Neural cell (in vitro differentiated cells): ENCODE results near the gene EFCAB11. TPM values are rescaled to one million over a fixed set of nuclear protein-coding genes. Genes with fewer than 3 reads are reported as not detected.
A peak's percentile ranks its signal among the peaks of the same experiment; 100 is the strongest.

Source experiments
- H2AFZ ChIP-seq: fragments of 200-600, 300-800 bp; sonication (generic), shearing (Covaris generic); 2 replicates; pipeline ENCODE4 v1.6.0; 2014; ENCODE audit warnings: low read depth, mild to moderate bottlenecking, antibody characterized with exemption, low read length, moderate library complexity
- H3F3A ChIP-seq: fragments of 200-600 bp; shearing (Covaris generic); 2 replicates; pipeline ENCODE4 v1.6.1; 2016; ENCODE audit warnings: mild to moderate bottlenecking, moderate library complexity, mixed read lengths, antibody characterized with exemption, low read length; ENCODE audit not compliant: insufficient read depth, poor library complexity, severe bottlenecking
- H3K27ac ChIP-seq: fragments of 200-600, 300-800 bp; sonication (generic), shearing (Covaris generic); 2 replicates; pipeline ENCODE4 v1.5.1; 2014; ENCODE audit warnings: mild to moderate bottlenecking, low read length, moderate library complexity
- H3K27me3 ChIP-seq: fragments of 300-800, 200-600 bp; sonication (generic), shearing (Covaris generic); 2 replicates; pipeline ENCODE4 v1.6.0; 2014; ENCODE audit warnings: mild to moderate bottlenecking, low read depth, low read length, moderate library complexity; ENCODE audit not compliant: insufficient read depth
- H3K36me3 ChIP-seq: fragments of 300-800, 200-600 bp; sonication (generic), shearing (Covaris generic); 2 replicates; pipeline ENCODE4 v1.5.1; 2014; ENCODE audit warnings: mild to moderate bottlenecking, antibody characterized with exemption, low read length, moderate library complexity; ENCODE audit not compliant: insufficient read depth
- H3K4me2 ChIP-seq: fragments of 300-800, 200-600 bp; sonication (generic), shearing (Covaris generic); 2 replicates; pipeline ENCODE4 v1.6.0; 2014; ENCODE audit warnings: mild to moderate bottlenecking, low read length
- H3K4me3 ChIP-seq: fragments of 300-800, 200-600 bp; sonication (generic), shearing (Covaris generic); 2 replicates; pipeline ENCODE4 v1.5.1; 2014; ENCODE audit warnings: mild to moderate bottlenecking, low read length, moderate library complexity
- H3K79me2 ChIP-seq: fragments of 200-600 bp; shearing (Covaris generic); replicated peaks from 2 replicates; pipeline ENCODE4 v1.6.0; 2014; ENCODE audit warnings: mild to moderate bottlenecking, low read length, moderate library complexity; ENCODE audit not compliant: insufficient read depth
- H3K9ac ChIP-seq: fragments of 300-800, 200-600 bp; sonication (generic), shearing (Covaris generic); 2 replicates; pipeline ENCODE4 v1.6.1; 2016; ENCODE audit warnings: mild to moderate bottlenecking, low read length, mixed read lengths
- H3K9me2 ChIP-seq: fragments of 200-600 bp; shearing (Covaris generic); 2 replicates; pipeline ENCODE4 v1.6.1; 2016; ENCODE audit warnings: mild to moderate bottlenecking, low read length, mixed read lengths; ENCODE audit not compliant: insufficient read depth
- H3K9me3 ChIP-seq: fragments of 200-600, 300-800 bp; sonication (generic), shearing (Covaris generic); 2 replicates; pipeline ENCODE4 v1.6.1; 2016; ENCODE audit warnings: mild to moderate bottlenecking, mixed run types, low read length, moderate library complexity, mixed read lengths
- H4K20me1 ChIP-seq: fragments of 200-600 bp; shearing (Covaris generic); 2 replicates; pipeline ENCODE4 v1.6.1; 2016; ENCODE audit warnings: mild to moderate bottlenecking, mixed run types; ENCODE audit not compliant: insufficient read depth
- EP300 ChIP-seq: fragments of 450-650 bp; conservative IDR thresholded peaks from 2 replicates; pipeline ENCODE4 v1.6.1; 2014; ENCODE audit warnings: antibody characterized with exemption, mild to moderate bottlenecking, moderate library complexity; ENCODE audit not compliant: poor library complexity, severe bottlenecking
- EZH2 ChIP-seq: fragments of 200-600, 300-800 bp; shearing (Covaris generic), sonication (generic); IDR thresholded peaks from 2 replicates; pipeline ENCODE4 v1.6.1; 2014; ENCODE audit warnings: antibody characterized with exemption, low read length, borderline replicate concordance, mild to moderate bottlenecking; ENCODE audit not compliant: insufficient read depth, poor library complexity, severe bottlenecking
- MXI1 ChIP-seq: fragments of 450-650 bp; conservative IDR thresholded peaks from 2 replicates; pipeline ENCODE4 v1.6.1; 2014; ENCODE audit warnings: antibody characterized with exemption, mild to moderate bottlenecking; ENCODE audit not compliant: poor library complexity, severe bottlenecking
- POLR2AphosphoS5 ChIP-seq: IDR thresholded peaks from 2 replicates; pipeline ENCODE4 v1.6.1; 2012
- RAD21 ChIP-seq: fragments of 450-650 bp; conservative IDR thresholded peaks from 2 replicates; pipeline ENCODE4 v1.6.1; 2014; ENCODE audit warnings: antibody characterized with exemption, mild to moderate bottlenecking, moderate library complexity
- SMC3 ChIP-seq: fragments of 450-650 bp; conservative IDR thresholded peaks from 2 replicates; pipeline ENCODE4 v1.6.1; 2014; ENCODE audit warnings: antibody characterized with exemption, mild to moderate bottlenecking, moderate library complexity; ENCODE audit not compliant: poor library complexity
- TAF1 ChIP-seq: IDR thresholded peaks from 2 replicates; pipeline ENCODE4 v1.6.1; 2012; ENCODE audit warnings: low read depth
- polyA plus RNA-seq: library from polyadenylated mRNA; depleted of rRNA; stranded (reverse); fragments of >200 nt; gene quantifications from 2 replicates; pipeline ENCODE4 v1.2.3, GENCODE V29; 2014
- TF ChIP-seq, protein P1 (sequence below): IDR thresholded peaks from 2 replicates; pipeline ENCODE4 v1.6.1; 2012; ENCODE audit warnings: borderline replicate concordance
- TF ChIP-seq, protein P2 (sequence below): fragments of 450-650 bp; IDR thresholded peaks from 2 replicates; pipeline ENCODE4 v1.5.1; 2014; ENCODE audit warnings: antibody characterized with exemption, mild to moderate bottlenecking, moderate library complexity; ENCODE audit not compliant: poor library complexity, severe bottlenecking

The EFCAB11 gene
- polyA plus RNA-seq, 1 donor from 2014 or later, result 7.9 TPM

DNA sequence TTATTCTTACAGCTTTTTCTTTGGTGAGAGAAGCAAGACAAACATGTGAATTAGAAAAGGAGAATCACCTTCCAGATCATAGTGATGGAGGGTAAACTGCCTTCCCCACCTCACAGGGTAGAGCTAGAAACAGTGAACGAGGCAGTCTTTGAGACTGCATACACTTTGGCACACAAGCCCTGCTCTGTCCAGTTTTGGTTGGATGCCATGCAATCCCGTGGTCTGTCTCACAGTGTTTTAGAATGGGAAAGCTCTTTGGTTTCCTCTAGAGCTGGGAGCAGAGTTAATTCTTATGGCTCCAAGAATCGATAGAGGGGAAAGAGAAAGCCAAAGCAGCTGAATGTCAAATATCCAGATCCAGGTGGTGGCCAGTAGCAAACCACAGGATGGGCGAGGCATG, 23.1 kb upstream of the EFCAB11 start:
- Histone ChIP-seq H3K9ac (no peak overlapping the region), H3K9me2 (no peaks in the 10 kb centered on the region), H3K36me3 (no peaks in the 10 kb centered on the region), H3K4me3 (no peak overlapping the region), H3K27me3 (no peaks in the 10 kb centered on the region), H4K20me1 (no peaks in the 10 kb centered on the region), H3K27ac (no peak overlapping the region), H3K9me3 (no peaks in the 10 kb centered on the region), H3F3A (no peaks in the 10 kb centered on the region), H3K4me2 (no peak overlapping the region), H2AFZ (no peak overlapping the region), H3K79me2 (no peaks in the 10 kb centered on the region)
- TF ChIP-seq POLR2AphosphoS5 (no peak), RAD21 (no peak), SMC3 (no peak), TAF1 (no peak), EP300 (no peak), EZH2 (no peak), MXI1 (no peak)
- TF ChIP-seq, protein P1, sequence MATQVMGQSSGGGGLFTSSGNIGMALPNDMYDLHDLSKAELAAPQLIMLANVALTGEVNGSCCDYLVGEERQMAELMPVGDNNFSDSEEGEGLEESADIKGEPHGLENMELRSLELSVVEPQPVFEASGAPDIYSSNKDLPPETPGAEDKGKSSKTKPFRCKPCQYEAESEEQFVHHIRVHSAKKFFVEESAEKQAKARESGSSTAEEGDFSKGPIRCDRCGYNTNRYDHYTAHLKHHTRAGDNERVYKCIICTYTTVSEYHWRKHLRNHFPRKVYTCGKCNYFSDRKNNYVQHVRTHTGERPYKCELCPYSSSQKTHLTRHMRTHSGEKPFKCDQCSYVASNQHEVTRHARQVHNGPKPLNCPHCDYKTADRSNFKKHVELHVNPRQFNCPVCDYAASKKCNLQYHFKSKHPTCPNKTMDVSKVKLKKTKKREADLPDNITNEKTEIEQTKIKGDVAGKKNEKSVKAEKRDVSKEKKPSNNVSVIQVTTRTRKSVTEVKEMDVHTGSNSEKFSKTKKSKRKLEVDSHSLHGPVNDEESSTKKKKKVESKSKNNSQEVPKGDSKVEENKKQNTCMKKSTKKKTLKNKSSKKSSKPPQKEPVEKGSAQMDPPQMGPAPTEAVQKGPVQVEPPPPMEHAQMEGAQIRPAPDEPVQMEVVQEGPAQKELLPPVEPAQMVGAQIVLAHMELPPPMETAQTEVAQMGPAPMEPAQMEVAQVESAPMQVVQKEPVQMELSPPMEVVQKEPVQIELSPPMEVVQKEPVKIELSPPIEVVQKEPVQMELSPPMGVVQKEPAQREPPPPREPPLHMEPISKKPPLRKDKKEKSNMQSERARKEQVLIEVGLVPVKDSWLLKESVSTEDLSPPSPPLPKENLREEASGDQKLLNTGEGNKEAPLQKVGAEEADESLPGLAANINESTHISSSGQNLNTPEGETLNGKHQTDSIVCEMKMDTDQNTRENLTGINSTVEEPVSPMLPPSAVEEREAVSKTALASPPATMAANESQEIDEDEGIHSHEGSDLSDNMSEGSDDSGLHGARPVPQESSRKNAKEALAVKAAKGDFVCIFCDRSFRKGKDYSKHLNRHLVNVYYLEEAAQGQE, result no peak
- TF ChIP-seq, protein P2, sequence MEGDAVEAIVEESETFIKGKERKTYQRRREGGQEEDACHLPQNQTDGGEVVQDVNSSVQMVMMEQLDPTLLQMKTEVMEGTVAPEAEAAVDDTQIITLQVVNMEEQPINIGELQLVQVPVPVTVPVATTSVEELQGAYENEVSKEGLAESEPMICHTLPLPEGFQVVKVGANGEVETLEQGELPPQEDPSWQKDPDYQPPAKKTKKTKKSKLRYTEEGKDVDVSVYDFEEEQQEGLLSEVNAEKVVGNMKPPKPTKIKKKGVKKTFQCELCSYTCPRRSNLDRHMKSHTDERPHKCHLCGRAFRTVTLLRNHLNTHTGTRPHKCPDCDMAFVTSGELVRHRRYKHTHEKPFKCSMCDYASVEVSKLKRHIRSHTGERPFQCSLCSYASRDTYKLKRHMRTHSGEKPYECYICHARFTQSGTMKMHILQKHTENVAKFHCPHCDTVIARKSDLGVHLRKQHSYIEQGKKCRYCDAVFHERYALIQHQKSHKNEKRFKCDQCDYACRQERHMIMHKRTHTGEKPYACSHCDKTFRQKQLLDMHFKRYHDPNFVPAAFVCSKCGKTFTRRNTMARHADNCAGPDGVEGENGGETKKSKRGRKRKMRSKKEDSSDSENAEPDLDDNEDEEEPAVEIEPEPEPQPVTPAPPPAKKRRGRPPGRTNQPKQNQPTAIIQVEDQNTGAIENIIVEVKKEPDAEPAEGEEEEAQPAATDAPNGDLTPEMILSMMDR, result no peak

DNA sequence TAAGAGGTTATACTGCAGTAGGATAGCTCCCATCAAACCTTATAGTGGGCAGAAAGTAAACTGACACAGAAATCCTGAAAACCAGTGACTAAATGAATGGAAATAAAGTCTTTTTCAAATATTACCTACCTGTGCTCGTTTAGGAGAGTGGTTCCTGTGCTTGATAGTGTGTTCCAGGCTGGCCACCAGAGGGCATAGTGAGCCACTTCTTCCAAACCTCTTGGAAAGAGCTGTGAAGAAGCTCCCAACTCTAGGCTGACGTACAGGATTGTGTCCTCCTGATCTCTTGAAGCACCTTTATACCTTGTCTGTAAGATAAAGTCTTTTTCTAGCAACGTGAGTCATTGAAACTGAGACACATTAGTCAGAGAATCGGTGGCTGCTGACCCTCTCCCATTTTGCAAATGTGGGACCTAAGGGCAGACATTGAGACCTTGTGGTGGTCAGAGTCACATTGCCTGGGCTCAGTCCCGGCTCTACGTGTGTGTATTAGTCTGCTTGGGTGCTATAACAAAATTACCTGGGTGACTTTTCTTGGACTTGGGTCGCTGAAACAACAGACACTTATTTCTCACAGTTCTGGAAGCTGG, 18.8 kb upstream of the EFCAB11 start:
- Histone ChIP-seq H3K4me3 (no peak overlapping the region), H3K36me3 (no peaks in the 10 kb centered on the region), H4K20me1 (no peaks in the 10 kb centered on the region), H3F3A (no peaks in the 10 kb centered on the region), H3K27me3 (no peaks in the 10 kb centered on the region), H3K4me2 (no peak overlapping the region), H3K9me3 (no peaks in the 10 kb centered on the region), H3K9me2 (no peaks in the 10 kb centered on the region), H3K79me2 (no peaks in the 10 kb centered on the region), H2AFZ (no peak overlapping the region), H3K27ac (no peak overlapping the region), H3K9ac (no peak overlapping the region)
- TF ChIP-seq SMC3 (peak; percentile 88), EP300 (no peak), MXI1 (peak; percentile 17), RAD21 (peak; percentile 80)
- TF ChIP-seq, protein P2, result peak; percentile 85
- TF ChIP-seq, protein P1, result no peak
